Measurements from ENCODE around the gene FOXQ1.

FOXQ1 gene, protein sequence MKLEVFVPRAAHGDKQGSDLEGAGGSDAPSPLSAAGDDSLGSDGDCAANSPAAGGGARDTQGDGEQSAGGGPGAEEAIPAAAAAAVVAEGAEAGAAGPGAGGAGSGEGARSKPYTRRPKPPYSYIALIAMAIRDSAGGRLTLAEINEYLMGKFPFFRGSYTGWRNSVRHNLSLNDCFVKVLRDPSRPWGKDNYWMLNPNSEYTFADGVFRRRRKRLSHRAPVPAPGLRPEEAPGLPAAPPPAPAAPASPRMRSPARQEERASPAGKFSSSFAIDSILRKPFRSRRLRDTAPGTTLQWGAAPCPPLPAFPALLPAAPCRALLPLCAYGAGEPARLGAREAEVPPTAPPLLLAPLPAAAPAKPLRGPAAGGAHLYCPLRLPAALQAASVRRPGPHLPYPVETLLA

GRCh38 chr6:1311400-1312202 is at the start of gene FOXQ1:
FOXQ1 (plus strand) TSS chr6:1312098; CDS start chr6:1312705, 607 bp downstream.
- DNase-seq: no peak

- no peak for DNase-seq
Observed at GRCh38 chr6:1262704-1263038, 49.2 kb upstream of the FOXQ1 start.

GRCh38 chr6:1263039-1263849 is 48.7 kb upstream of the FOXQ1 start:
- peak; percentile 21 for DNase-seq

DNA sequence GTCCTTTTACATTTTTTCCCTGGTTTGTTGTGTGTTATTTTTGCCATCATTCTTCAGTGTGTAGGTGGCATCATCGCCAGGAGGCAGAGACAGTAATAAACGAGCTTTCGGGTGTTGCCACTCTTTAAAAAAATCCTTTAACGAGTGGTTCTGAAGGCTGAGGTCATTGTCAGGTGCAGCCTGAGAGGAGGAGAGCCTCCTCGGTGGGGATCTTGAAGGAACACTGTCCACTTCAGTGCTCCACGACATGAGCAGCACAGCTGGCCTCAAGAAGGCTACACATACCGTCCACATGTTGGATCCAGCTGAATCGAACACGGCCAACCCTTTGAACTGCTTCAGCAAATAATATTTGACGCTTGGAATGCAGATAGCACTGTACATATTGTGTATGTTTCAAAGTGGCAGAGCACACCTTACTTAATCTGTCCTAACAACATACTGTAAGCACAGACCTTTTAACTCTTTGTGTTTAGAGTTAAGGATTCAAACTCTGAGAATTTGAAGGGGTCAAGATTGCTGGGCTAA is 48.0 kb upstream of the FOXQ1 start:
- no peak for DNase-seq

- no peak for DNase-seq
Observed at GRCh38 chr6:1264619-1265445, 47.1 kb upstream of the FOXQ1 start.

DNA sequence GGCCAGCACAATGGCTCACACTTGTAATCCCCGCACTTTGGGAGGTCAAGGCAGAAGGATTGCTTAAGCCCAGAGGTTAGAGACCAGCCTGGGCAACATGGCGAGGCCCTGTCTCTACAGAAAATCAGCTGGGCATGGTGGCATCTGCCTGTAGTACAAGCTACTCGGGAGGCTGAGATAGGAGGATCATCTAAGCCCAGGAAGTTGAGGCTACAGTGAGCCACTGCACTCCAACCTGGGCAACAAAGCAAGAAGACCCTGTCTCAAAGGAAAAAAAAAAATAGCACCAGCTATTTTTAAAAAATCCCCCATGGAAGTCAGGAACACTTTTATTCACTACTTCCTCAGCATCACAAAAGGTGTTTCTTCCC is 45.2 kb upstream of the FOXQ1 start:
- no peak for DNase-seq

DNA sequence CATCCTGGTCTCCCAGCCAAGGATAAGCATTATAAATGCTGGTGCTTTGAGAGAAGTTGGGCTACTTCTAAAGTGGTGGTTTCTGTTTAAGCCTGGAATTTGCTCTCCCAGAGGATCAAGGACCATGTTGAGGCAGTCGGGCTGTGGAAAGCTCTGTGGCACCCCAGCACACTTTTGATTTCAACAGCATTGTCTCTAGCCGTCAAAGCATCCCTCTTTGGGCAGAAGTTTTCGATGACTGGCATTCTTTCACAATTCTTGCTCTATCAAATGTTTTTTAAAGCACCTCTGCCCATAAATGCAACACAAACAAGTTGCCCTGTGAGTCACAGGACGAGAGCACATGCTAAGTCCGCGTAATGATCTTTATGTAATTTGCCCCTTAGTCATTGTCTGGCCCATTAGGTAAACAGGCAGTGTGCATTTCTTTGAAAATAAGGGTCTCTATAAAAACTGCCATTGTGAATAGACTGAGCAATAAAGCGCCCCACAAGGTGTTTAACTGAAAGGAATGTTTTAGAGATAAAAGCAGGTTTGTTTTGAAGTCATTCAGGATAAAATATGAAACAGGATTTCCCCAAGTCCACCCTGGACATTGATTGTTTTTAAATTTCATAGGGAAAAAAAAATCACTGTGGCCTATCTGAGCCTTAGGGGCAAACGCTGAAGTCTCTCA is 44.7 kb upstream of the FOXQ1 start:
- DNase-seq: no peak

GRCh38 chr6:1267790-1268762 is 43.8 kb upstream of the FOXQ1 start:
- no peak for DNase-seq

- DNase-seq: no peak
Observed at GRCh38 chr6:1271071-1271763, 40.7 kb upstream of the FOXQ1 start.

- no peak for DNase-seq
Observed at GRCh38 chr6:1278061-1278720, 33.7 kb upstream of the FOXQ1 start.

DNA sequence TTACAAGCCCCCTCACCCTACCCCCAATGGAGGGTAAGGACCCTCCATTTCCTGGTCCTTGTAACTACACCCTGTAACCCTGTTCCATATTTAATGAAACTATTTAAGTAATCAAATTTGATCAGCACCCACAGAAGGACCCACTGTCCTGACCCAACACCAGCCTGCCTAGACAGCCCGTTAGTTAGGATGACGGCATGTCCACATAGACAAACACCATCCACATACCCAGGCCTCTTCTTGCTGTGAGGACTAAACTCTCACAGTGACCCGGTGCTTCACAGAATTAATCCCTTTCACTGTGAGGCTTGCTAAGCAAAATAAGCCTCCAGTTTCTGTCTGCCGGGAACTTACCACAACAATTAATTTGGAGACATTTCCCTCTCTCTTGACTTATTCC is 32.8 kb upstream of the FOXQ1 start:
- DNase-seq: no peak

DNA sequence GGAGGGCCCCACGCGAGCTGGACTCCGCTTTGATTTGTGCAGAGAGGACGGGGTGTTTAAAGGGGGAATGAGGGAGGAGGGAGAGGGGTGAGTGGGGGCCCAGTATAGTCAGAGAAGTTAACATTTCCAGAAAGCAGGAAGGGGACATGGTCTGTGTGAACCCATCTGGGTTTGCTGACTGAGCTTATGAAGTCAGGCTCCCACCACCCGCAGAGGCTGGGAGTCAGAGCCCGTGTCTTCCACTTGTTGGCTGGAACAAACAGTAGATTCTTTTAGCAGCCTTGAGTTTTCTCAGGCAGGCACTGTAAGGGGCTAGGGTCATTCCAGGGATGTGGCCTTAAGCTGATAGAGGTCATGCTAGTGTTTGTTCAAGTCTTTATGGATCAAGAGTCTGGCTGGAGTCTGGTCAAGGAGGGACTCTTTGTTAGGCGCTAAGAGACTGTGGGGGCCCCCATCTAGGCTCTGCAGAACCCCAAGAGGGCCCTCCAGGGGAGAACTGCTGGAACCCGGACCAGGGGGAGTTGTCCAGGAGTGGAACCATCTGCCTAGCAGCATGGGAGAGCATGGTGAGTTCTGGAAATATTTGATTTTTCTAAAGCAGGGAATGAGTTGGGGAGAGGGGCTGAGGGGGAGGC is 31.1 kb upstream of the FOXQ1 start:
- no peak for DNase-seq

DNA sequence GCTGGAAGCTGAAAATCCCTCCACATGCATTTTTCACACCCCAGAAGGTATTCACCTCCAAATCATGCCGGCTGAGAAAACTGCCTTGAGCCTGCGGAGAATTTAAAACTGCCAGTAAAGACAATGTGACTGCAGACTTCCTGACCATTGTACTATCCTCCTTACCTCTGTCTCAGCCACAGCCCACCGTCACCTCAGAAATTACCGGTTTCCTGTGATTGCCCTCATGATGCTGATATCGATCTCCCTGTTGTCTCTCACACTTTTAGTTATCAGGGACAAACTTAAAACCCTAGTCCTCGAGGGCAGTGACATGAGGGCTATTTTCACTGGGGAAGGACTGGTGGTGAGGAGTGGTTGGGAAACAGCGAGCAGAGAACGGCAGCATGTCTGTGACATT is 30.2 kb upstream of the FOXQ1 start:
- no peak for DNase-seq

DNA sequence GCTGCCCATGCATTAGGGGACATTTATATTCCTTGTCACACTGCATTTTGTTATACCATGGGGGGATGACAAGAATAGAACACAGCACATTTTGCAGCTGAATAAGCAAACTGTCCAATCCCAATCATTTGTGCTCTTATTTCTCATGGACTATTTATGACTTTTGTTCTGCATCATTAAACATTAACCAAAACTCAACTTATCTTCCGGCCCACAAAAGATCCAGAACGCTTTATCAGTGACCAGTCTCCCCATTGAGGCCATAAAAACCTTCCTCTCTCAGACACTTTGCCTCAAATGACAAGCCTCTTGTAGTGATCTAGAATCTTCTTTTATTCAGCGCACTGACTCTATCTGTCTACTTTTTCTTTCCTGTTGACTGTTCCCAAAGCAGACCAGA is 28.4 kb upstream of the FOXQ1 start:
- no peak for DNase-seq

GRCh38 chr6:1285556-1285955 is 26.3 kb upstream of the FOXQ1 start:
- peak; percentile 53 for DNase-seq

DNA sequence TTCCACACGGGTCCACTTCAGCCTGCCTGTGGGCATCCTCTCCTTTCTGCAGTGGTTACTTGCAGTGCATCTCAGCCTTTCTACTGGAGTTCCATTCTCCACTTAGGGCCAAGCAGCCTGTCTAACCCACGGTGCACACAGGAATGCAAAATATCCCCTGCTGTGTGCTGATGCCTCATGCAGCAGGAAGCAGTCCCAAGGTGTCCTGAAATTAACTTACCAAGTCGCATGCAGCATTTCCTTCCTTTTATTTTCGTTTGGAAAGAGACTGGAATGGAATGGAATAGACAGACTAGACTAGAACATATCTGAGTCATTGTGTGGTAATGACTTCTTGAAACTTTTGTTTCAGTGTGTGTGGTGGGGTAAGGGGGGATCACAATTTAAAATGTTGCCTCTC is 25.9 kb upstream of the FOXQ1 start:
- DNase-seq: peak; percentile 55

- peak; percentile 100 for DNase-seq
Observed at GRCh38 chr6:1287103-1287591, 24.8 kb upstream of the FOXQ1 start.

DNA sequence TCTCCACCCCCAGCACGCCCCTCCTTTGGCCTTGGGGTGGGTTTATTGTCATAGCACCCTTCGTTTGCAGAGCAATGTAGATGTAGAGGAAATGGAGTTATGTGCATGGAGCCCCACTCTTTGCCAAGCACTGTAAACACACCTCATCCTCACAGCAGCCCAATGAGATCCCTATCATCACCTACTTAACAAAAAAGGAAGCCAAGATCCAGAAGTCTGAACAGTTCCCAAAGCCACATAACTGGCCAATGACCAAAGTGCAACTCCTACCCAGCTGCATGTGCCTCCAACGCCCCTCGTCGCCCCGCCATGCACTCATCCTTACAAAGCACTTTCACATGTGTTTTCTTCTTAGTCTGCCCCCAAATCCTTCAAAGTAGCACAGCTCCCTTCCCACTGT is 21.8 kb upstream of the FOXQ1 start:
- DNase-seq: no peak

GRCh38 chr6:1290805-1291204 is 21.1 kb upstream of the FOXQ1 start:
- DNase-seq: no peak

Data from MV-4-11 (cell line).